ENCODE results near the gene ZNF226. TPM values are rescaled to one million over a fixed set of nuclear protein-coding genes. Genes with fewer than 3 reads are reported as not detected.

The ZNF226 gene
- total and polyA plus RNA-seq, 9 of the 15 experiments (the other 6 are each of a cell fraction or from before 2014, with no cell fraction given): 6.2 to 19.4 (median 9.3) TPM

GRCh38 chr19:44180968-44181367 is 16.1 kb downstream of the ZNF226 start:
- TF ChIP-seq XRCC3 (IDR thresholded peaks at IDR 0.05) (no peak), ZBTB1 (CRISPR knock-in tag; IDR thresholded peaks at IDR 0.05; ENCODE audit: borderline replicate concordance, low read depth) (no peak), TRIM24 (IDR thresholded peaks at IDR 0.05) (no peak), RFX7 (CRISPR knock-in tag; IDR thresholded peaks at IDR 0.05) (no peak), MCM2 (IDR thresholded peaks at IDR 0.05; ENCODE audit: low read depth) (no peak), ZNF655 (CRISPR knock-in tag; IDR thresholded peaks at IDR 0.05) (no peak), TSC22D4 (tag; IDR thresholded peaks at IDR 0.05) (no peak), E2F5 (CRISPR knock-in tag; IDR thresholded peaks at IDR 0.05) (no peak), DACH1 (IDR thresholded peaks at IDR 0.05; ENCODE audit: partially characterized antibody) (no peak), RERE (CRISPR knock-in tag; IDR thresholded peaks at IDR 0.05; ENCODE audit: borderline replicate concordance) (no peak), SP1 (CRISPR knock-in tag; IDR thresholded peaks at IDR 0.05) (no peak), NFE2L1 (tag; IDR thresholded peaks at IDR 0.05; ENCODE audit: borderline replicate concordance, low read depth) (no peak), ZNF511 (CRISPR knock-in tag; IDR thresholded peaks at IDR 0.05) (no peak)
- in situ Hi-C loops (cut with MboI): no loop called here
- H3K36me3 ChIP-seq (ENCODE audit: control insufficient read depth, insufficient read depth, low read length): peaks cover 5% of the 10 kb centered on the region; the same call in 2 of the 3 replicates
- H3K27me3 ChIP-seq (ENCODE audit: control insufficient read depth in 2 of 2, insufficient read depth in 2 of 2, low read length in 2 of 2): no peaks in the 10 kb centered on the region
- H3K27ac ChIP-seq (ENCODE audit: extremely low read depth, low read depth, low read length): no peak overlapping the region
- DNase-seq (ENCODE audit: extremely low read depth in 1 of 4, low spot score in 3 of 4): no peak
- H3K9me1 ChIP-seq (ENCODE audit: control insufficient read depth, insufficient read depth, low read length): no peaks in the 10 kb centered on the region
- no peak for FAIRE-seq
- no peak overlapping the region for H3K4me2 ChIP-seq (ENCODE audit: insufficient read depth, low read length)
- no peaks in the 10 kb centered on the region for H4K20me1 ChIP-seq (replicated peaks; ENCODE audit: control insufficient read depth, insufficient read depth, low read length)
- H2AFZ ChIP-seq (ENCODE audit: low read depth, low read length): no peak overlapping the region
- no peak overlapping the region for H3K9ac ChIP-seq (ENCODE audit: insufficient read depth in 1 of 2, low read depth in 2 of 2, low read length in 2 of 2)
- BruUV-seq (replicated peaks): no TSS peak
- no peak overlapping the region for H3K4me3 ChIP-seq
- H3K4me1 ChIP-seq (replicated peaks in 1 of 2; ENCODE audit: control insufficient read depth in 2 of 2, insufficient read depth in 2 of 2, low read length in 2 of 2): no peaks in the 10 kb centered on the region
- CTCF ChIA-PET (ENCODE audit: low intra/inter-chr PET ratio): no interaction called here
- POLR2A ChIA-PET: no interaction called here
- H3K79me2 ChIP-seq (ENCODE audit: control insufficient read depth, insufficient read depth, low read length): no peaks in the 10 kb centered on the region
- intact Hi-C loops (cut with micrococcal nuclease): no loop called here
- peaks cover 9% of the 10 kb centered on the region for H3K9me3 ChIP-seq (replicated peaks; ENCODE audit: control insufficient read depth, insufficient read depth, low read depth, low read length)
- ATAC-seq: no peak
